Stimulated activated CD8-positive, alpha-beta memory T cell treated with anti-CD3 and anti-CD28 coated beads, Interleukin-4, amount 100 ng/mL, for 48 hours (primary cell): ENCODE results near the gene SDK1.

ENCODE experiments used
- DNase-seq: peaks from one replicate; pipeline ENCODE4 v3.0.0-alpha.2; 2020

SDK1 gene

GRCh38 chr7:3836855-3837254 is 535.8 kb downstream of the SDK1 start:
- no peak for DNase-seq

GRCh38 chr7:3844540-3845151 is 543.6 kb downstream of the SDK1 start:
- no peak for DNase-seq

- DNase-seq = no peak
These were observed 545.7 kb downstream of the SDK1 start for GRCh38 chr7:3846738-3847137.

DNA sequence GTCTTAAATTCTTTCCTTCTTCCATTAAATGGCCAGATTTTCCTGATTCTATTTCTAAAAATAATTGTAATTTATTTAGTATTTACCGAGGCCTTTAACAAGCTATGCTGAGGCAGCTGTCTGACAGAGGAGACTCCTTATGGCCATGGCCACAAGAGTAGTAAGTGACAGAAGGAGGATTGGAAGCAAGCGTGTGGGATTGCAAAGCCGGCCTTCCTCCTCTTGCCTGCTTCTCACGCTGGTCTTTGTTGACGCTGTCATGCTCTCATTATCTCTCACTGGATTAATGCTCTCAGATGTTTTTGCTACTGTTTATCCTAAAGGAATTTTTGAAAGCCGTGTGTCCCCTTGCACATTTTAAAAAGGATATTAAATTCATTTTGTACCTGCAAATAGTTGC is 546.3 kb downstream of the SDK1 start:
- DNase-seq = no peak

DNA sequence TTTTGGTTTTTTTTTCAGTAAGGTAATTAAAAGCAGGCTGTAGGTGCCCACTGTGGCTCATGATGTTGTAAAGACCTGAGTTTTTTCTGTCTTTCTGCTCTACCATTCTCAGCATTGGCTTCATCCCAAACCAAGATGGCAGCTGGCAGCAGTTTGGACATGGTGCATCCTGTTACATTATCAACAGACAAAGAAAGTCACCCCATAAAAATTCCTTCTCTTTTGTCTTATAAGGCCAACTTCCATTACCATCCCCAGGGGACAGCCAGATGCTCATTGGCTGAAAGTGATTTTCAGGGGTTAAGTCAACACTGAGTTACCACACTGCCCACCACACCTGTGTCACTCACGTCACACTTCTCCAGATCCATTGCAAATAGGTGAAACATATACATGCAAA is 558.4 kb downstream of the SDK1 start:
- DNase-seq = no peak

DNA sequence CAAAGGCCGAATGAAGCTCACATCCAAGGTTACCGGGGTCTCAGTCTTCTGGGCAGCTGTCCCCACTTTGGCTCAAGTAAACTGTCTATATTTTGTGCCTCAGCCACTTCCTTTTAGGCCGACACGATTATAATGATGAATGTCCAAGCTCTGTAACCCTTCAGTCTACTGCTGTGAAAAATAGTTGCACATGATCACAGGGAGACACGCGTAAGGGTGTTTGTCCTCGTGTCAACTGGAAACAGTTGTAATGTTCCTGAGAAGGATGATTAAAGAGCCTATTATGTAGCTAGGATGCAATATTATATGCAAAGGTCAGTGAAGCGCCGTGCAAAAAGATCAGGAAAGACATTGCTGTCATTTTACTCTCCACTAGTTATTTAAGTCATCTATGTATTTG is 559.9 kb downstream of the SDK1 start:
- no peak for DNase-seq

GRCh38 chr7:3861386-3861785 is 560.3 kb downstream of the SDK1 start:
- no peak for DNase-seq

DNA sequence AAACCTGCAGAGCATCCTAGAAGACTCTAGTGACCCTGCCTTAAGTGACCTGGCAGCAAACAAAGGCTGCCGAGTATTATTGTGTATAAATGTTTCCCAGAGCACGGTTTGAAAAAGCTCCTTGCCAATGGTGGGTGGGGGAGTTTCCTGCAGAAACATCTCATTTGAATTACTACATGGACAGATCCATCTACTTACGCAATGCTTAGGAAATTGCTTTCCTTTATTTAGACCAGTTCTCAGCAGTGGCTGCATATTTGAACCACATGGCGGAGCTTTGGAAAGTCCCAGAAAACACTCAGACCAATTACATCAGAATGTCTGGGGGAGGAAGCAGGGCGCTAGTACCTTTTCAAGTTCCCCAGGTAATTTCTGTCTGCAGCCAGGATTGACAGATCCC is 560.9 kb downstream of the SDK1 start:
- DNase-seq = no peak

DNA sequence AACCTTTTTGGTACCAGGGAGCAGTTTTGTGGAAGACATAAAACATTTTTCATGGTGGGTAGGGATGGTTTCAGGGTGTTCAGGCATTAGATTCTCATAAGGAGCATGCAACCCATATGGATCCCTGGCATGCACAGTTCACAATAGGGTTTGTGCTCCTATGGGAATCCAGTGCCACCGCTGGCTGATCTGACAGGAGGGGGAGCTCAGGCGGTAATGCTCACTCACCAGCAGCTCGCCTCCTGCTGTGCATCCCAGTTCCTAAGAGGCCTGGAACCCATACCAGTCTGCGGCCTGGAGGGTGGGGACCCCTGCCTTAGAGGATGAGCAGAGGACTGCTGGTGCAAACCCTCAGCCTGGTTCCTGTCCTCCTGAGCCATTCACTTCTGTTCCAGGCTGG is 561.7 kb downstream of the SDK1 start:
- no peak for DNase-seq

DNA sequence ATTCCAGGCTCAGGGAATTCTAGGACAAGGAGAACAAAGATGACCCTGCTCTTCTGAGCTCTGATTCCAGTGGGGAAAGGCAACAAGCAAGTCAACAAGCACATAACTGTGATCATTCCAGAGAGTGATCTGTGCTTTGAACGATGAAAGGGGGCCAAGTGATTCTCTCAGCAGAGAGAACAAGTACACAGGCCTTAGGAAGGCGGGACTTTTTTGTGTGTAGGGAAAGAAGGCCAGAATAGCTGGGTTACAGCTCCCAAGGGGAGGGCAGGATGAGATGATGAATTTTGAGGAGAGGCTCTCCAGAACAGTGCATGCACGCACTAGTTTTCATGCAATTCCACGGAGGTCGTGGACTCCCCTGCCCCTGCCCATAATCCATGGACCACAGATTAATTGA is 565.2 kb downstream of the SDK1 start:
- no peak for DNase-seq

GRCh38 chr7:3867863-3868262 is 566.8 kb downstream of the SDK1 start:
- no peak for DNase-seq

DNA sequence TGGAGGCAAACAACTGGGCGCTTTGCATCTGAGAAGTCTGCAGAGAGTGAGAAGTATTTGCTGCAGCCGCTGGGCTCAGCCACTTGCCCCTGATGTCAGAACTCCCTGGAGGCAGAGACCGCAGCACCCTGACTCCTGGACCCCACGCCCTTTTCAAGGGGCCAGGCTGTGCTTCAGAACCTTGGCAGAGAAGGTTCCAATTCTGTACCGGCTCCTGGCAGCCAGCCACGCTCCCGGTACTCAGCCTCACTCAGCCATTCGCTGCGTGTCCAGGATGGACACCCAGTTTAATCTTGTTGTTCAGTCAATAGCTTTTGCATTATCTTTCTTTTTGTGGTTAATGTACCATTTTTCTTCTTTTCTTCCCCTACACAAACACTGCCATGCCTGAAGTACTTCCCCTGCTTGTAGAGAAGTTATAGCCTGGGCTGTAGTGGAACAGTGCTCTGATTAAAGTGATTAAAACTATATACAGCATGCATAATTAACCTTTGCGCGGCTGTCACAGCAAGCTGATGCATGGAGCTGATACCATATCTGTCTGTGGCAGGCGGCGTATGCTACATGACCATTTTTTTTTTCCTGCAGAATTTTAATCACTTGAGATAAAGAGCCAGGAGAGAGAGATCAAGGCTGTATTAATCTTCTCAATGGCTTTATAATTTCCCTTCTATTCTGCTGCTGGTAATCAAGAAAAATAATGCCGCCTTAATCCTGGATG is 578.5 kb downstream of the SDK1 start:
- no peak for DNase-seq

DNA sequence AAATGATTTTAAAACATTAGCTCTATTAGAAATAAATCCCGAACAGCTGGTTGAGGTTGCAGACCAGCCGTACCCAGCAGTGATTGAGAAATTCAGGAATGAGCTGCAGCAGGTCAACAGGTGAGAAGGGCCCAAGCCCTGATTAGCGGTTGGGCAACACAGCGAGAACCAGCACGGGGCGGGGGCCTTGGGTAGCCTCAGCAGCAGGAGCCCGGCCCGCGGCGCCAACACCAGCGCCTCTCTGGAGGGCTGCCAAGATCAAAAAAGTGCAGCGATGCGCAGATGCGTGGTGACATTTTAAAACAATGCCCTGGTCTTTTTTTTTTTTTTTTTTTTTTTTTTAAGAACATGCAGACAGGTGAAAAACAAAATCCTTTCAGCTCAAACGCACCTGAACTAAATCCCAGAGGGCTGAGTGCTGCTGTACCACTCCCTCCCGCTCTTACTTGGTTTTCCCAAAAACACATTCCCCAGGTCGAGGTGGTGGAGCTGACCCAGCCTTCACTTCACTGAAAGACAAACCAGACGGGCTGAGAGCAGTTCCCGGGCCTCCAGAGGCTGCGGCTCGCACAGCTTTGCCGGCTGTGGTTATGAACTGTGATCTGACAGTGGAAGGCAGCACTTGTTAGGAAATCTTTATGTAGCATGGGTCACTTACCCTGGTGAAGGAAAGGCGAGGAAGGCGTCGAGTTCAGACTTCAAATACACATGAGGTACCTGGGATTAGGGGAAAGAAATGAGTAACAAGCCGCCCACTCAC is 579.4 kb downstream of the SDK1 start:
- DNase-seq = no peak

- DNase-seq = no peak
These were observed 581.7 kb downstream of the SDK1 start for GRCh38 chr7:3882782-3883181.

- DNase-seq = no peak
These were observed 583.5 kb downstream of the SDK1 start for GRCh38 chr7:3884543-3884942.

DNA sequence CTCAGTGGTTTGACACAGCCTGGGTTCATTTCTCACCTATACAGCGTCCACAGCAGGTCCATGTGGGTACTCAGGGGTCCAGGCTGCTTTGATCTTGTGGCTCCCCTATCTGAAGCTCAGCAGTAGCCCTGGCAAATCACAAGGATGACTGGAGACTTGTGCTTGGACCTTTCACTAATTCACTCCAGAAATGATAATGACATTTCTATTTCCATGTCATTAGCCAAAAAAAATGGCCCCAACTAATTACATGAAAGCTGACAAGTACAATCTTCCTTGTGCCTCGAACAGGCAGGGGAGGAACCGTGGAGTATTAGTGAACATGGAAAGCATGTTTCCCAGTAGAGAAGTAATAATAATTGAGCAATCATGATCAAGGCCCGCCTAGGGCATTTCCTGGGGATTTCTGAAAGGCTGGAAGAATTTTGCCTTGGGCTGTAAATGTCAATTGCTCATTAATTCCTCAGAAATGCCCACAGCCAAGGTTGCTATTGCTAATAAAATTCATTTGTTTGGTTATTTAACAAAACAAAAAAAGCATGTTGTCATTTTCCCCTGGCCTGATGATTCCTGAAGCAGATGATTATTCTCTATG is 586.1 kb downstream of the SDK1 start:
- DNase-seq = no peak

- DNase-seq = no peak
These were observed 587.0 kb downstream of the SDK1 start for GRCh38 chr7:3888096-3888495.

DNA sequence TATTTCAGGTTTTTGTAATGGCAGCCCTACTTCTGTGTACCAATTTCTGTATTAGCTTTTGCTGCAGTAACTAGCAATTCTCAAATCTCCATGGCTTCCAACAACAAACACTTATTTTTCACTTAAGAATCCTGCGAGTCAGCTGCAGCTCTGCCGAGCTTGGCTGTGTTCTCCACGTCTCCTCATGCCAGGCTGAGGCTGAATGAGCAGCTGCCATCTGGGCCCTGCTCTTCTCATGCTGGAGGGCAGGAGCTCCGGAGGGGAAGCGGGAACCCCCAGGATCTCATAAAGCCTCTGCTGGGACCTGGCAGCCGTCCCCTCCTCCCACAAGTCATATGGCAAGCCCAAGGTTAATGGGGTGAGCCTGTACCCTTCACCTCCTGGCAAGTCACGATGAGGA is 591.1 kb downstream of the SDK1 start:
- DNase-seq = no peak

DNA sequence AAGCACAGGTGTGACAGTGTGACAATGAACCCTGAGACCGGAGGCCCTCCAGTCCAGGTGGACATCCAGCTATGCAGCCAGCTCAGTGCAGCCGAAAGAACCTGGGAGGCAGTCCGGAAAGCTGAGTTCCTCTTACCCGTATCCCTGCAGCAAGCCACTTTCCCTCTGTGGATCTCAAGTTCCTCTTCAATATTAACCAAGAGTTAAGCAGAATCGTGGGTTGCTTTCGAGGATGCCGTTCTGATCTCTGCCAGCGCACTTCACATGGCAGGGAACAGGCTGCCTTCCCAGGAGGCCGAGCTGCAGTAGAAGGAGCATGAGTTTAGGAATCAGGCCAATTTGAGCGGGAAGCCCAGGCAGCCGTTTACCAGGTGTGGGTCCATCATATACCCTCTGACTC is 591.6 kb downstream of the SDK1 start:
- no peak for DNase-seq

DNA sequence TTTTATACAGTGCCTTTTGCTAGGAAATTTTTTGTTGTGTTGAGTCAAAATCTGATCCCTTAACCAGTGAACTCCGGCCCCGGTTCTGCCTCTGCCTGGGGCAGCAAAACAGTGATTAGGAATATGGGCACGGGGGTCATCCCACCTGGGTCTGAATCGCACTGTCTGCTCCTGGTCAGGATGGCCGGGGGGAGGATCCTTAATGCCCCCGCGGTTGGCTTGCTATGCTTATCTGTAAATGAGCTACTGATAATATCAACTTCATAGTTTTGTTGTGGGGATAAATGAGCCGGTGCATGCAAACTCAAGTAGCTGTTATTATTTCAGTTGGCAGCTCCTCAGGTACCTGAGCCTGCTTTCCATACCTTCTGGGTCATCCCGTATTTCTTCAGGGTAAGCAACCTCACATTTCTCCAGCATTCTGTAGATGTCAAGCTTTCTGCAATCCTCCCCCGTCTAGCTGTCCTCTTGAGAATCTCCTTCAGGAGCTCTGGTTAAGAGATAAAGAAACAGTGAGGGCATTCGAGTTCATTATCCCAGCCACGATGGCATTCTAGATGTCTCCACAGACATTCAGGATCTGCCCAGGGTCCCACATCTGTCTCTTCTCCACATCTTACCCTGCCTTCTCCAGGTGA is 592.2 kb downstream of the SDK1 start:
- DNase-seq = no peak

GRCh38 chr7:3893789-3894153 is 592.7 kb downstream of the SDK1 start:
- no peak for DNase-seq

GRCh38 chr7:3895341-3896116 is 594.5 kb downstream of the SDK1 start:
- no peak for DNase-seq
